Breast epithelium (tissue), 4 donors: Measurements from ENCODE around the gene AGR2. TPM values are rescaled to one million over a fixed set of nuclear protein-coding genes. Genes with fewer than 3 reads are reported as not detected.
"Not testable (repeated sequence)": the region's sequence is repeated elsewhere in the genome, so short reads cannot be mapped to it uniquely, and the experiment has no call there.

Experiments
- DNase-seq, 2 donors: peaks; one replicate each; pipeline ENCODE4 v3.0.0-alpha.2; 2019; ENCODE audit warnings: low spot score in 2 of 2
- H3K27ac ChIP-seq, 2 donors: fragments of 200-600 bp; sonication (generic) in 1 of 2; one replicate each; pipeline ENCODE4 v1.5.1; 2016 to 2019; ENCODE audit warnings: mild to moderate bottlenecking in 1 of 2
- H3K27me3 ChIP-seq, 2 donors: fragments of 200-600 bp; sonication (generic) in 1 of 2; one replicate each; pipeline versions ENCODE4 v1.5.1 to v1.6.0; 2017 to 2019; ENCODE audit warnings: control low read depth in 1 of 2, mild to moderate bottlenecking in 1 of 2
- H3K36me3 ChIP-seq: fragments of 200-600 bp; one replicate; pipeline ENCODE4 v1.5.1; 2019
- H3K4me1 ChIP-seq, 2 donors: fragments of 200-600 bp; sonication (generic); one replicate each; pipeline ENCODE4 v1.5.1; 2016 to 2019; ENCODE audit warnings: control low read depth in 1 of 2
- H3K4me3 ChIP-seq, 3 donors: fragments of 200-600 bp; sonication (generic); 1 replicate in 2 of 3; 2 replicates in 1 of 3; pipeline ENCODE4 v1.5.1; 2016 to 2019; ENCODE audit warnings: mild to moderate bottlenecking in 3 of 3, moderate library complexity in 2 of 3
- H3K9me3 ChIP-seq, 2 donors: fragments of 200-600 bp; sonication (generic) in 1 of 2; one replicate each; pipeline ENCODE4 v1.5.1; 2016 to 2019; ENCODE audit warnings: control low read depth in 1 of 2
- CTCF ChIP-seq, 3 donors: fragments of 450-650 bp; IDR thresholded peaks; one replicate each; pipeline ENCODE4 v1.5.1; 2016 to 2017; ENCODE audit warnings: antibody characterized with exemption in 3 of 3, mild to moderate bottlenecking in 3 of 3, moderate library complexity in 3 of 3
- POLR2A ChIP-seq: fragments of 450-650 bp; IDR thresholded peaks from one replicate; pipeline ENCODE4 v1.6.1; 2016; ENCODE audit warnings: antibody characterized with exemption, mild to moderate bottlenecking, moderate library complexity
- POLR2AphosphoS5 ChIP-seq, 3 donors: sonication (generic); formaldehyde crosslinking; IDR thresholded peaks; one replicate each; pipeline ENCODE4 v1.6.1; 2017; ENCODE audit warnings: antibody characterized with exemption in 3 of 3
- intact Hi-C: fragments of 100-400 bp; cut with DNase I; formaldehyde crosslinking; loops from one replicate; pipeline ENCODE4 v1.15.1; 2023; ENCODE audit warnings: low total_unique reads
- total RNA-seq, 3 donors: library from RNA; depleted of rRNA; stranded (reverse); fragments of >200 nt; gene quantifications; one replicate each; pipeline ENCODE4 v1.1.0, GENCODE V29; 2016

Gene AGR2
- total RNA-seq, 3 donors from 2014 or later: 72.8 to 156 TPM; not detected in 1

- no peak for DNase-seq
- H3K4me1 ChIP-seq: no peaks in the 10 kb centered on the region
- intact Hi-C loops: no loop called here
- H3K9me3 ChIP-seq: no peaks in the 10 kb centered on the region
- TF ChIP-seq CTCF (IDR thresholded peaks at IDR 0.05): no peak
- no peak for TF ChIP-seq POLR2A
- TF ChIP-seq POLR2AphosphoS5 (IDR thresholded peaks at IDR 0.05): no peak
- no peak overlapping the region for H3K27ac ChIP-seq
- H3K4me3 ChIP-seq: no peak overlapping the region
- H3K27me3 ChIP-seq: no peaks in the 10 kb centered on the region
- H3K36me3 ChIP-seq: no peaks in the 10 kb centered on the region
Measured at GRCh38 chr7:16773884-16774283, 30.9 kb downstream of the AGR2 start.

GRCh38 chr7:16773326-16773725, 31.5 kb downstream of the AGR2 start:
- Histone ChIP-seq H3K4me1 (no peaks in the 10 kb centered on the region), H3K27me3 (no peaks in the 10 kb centered on the region), H3K27ac (no peak overlapping the region), H3K9me3 (no peaks in the 10 kb centered on the region), H3K36me3 (no peaks in the 10 kb centered on the region), H3K4me3 (no peak overlapping the region)
- DNase-seq: no peak
- TF ChIP-seq CTCF (IDR thresholded peaks at IDR 0.05): no peak
- no peak for TF ChIP-seq POLR2AphosphoS5 (IDR thresholded peaks at IDR 0.05)
- TF ChIP-seq POLR2A: no peak
- intact Hi-C loops: no loop called here

GRCh38 chr7:16770657-16771329, 34.0 kb downstream of the AGR2 start:
- DNase-seq: no peak
- Histone ChIP-seq H3K9me3 (no peaks in the 10 kb centered on the region), H3K4me1 (no peaks in the 10 kb centered on the region), H3K36me3 (no peaks in the 10 kb centered on the region), H3K27ac (peak overlapping the region; percentile 4 to 68), H3K4me3 (peak overlapping the region in 2 of 3 donors; percentile 33 to 35), H3K27me3 (no peaks in the 10 kb centered on the region)
- TF ChIP-seq POLR2A (no peak), CTCF (IDR thresholded peaks at IDR 0.05) (no peak), POLR2AphosphoS5 (IDR thresholded peaks at IDR 0.05) (no peak)
- intact Hi-C loops: no loop called here

GRCh38 chr7:16769994-16770393, 34.8 kb downstream of the AGR2 start:
- H3K4me3 ChIP-seq, H3K27me3 ChIP-seq, H3K36me3 ChIP-seq, H3K27ac ChIP-seq, intact Hi-C loops, DNase-seq, H3K4me1 ChIP-seq, H3K9me3 ChIP-seq: not testable (repeated sequence)

GRCh38 chr7:16765436-16765859, 39.4 kb downstream of the AGR2 start:
- H3K36me3 ChIP-seq: no peaks in the 10 kb centered on the region
- TF ChIP-seq POLR2AphosphoS5 (IDR thresholded peaks at IDR 0.05): no peak
- no peak for TF ChIP-seq POLR2A
- no peak for TF ChIP-seq CTCF (IDR thresholded peaks at IDR 0.05)
- intact Hi-C loops: no loop called here
- H3K4me3 ChIP-seq: no peak overlapping the region
- H3K4me1 ChIP-seq: no peaks in the 10 kb centered on the region
- no peak for DNase-seq
- no peaks in the 10 kb centered on the region for H3K9me3 ChIP-seq
- no peaks in the 10 kb centered on the region for H3K27me3 ChIP-seq
- peak overlapping the region; percentile 57 to 67 for H3K27ac ChIP-seq
